PC-9 (cell line): ENCODE data around the gene EIF2B5.

Experiments used
- EZH2 ChIP-seq: fragments of 200-600 bp; sonication (generic); IDR thresholded peaks from 2 replicates; pipeline ENCODE4 v1.8.0; 2017; ENCODE audit warnings: antibody characterized with exemption, low read depth
- TF ChIP-seq, protein P1 (sequence below): fragments of 200-600 bp; sonication (generic); conservative IDR thresholded peaks from 2 replicates; pipeline ENCODE4 v1.6.1; 2017; ENCODE audit warnings: mixed run types, antibody characterized with exemption, mild to moderate bottlenecking, moderate library complexity

DNA sequence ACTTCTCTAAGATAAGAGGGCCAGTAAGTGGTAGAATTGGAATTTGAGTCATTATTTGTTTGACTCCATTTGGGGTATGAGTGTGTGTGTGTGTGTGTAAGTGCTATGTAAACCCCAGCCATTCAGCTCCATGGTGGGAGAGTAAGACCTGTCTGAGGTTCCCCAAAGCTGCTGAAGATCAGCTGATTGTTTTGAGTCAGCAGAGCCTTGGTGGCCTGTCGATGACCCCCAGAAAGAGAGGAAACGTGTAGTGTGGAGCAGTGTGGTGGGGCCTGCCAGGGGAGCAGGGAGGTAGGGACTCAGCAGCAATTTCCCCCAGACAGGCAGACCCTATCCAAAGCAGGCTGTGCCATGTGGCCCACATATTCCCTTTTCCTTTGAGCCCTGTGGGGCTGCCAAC, 25.3 kb downstream of the EIF2B5 start:
- TF ChIP-seq, protein P1, sequence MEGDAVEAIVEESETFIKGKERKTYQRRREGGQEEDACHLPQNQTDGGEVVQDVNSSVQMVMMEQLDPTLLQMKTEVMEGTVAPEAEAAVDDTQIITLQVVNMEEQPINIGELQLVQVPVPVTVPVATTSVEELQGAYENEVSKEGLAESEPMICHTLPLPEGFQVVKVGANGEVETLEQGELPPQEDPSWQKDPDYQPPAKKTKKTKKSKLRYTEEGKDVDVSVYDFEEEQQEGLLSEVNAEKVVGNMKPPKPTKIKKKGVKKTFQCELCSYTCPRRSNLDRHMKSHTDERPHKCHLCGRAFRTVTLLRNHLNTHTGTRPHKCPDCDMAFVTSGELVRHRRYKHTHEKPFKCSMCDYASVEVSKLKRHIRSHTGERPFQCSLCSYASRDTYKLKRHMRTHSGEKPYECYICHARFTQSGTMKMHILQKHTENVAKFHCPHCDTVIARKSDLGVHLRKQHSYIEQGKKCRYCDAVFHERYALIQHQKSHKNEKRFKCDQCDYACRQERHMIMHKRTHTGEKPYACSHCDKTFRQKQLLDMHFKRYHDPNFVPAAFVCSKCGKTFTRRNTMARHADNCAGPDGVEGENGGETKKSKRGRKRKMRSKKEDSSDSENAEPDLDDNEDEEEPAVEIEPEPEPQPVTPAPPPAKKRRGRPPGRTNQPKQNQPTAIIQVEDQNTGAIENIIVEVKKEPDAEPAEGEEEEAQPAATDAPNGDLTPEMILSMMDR: no peak
- TF ChIP-seq EZH2: no peak
